ENCODE data around the gene TAC4.
"Not testable (repeated sequence)": the region's sequence is repeated elsewhere in the genome, so short reads cannot be mapped to it uniquely, and the experiment has no call there.

TAC4 gene

GRCh38 chr17:49842371-49842770, 5.5 kb downstream of the TAC4 start:
- DNase-seq, result no peak

GRCh38 chr17:49841548-49841947, 6.3 kb downstream of the TAC4 start:
- no peak for DNase-seq

GRCh38 chr17:49839455-49839854, 8.4 kb downstream of the TAC4 start:
- no peak for DNase-seq

- no peak for DNase-seq
These were observed 11.5 kb downstream of the TAC4 start for GRCh38 chr17:49836111-49837030.

- DNase-seq, result no peak
These were observed 12.4 kb downstream of the TAC4 start for GRCh38 chr17:49835472-49835871.

- no peak for DNase-seq
These were observed 13.6 kb downstream of the TAC4 start for GRCh38 chr17:49834118-49834743.

- no peak for DNase-seq
These were observed 14.8 kb downstream of the TAC4 start for GRCh38 chr17:49832840-49833599.

- DNase-seq, result no peak
These were observed 17.3 kb downstream of the TAC4 start for GRCh38 chr17:49830605-49831004.

- DNase-seq, result no peak
These were observed 18.8 kb downstream of the TAC4 start for GRCh38 chr17:49829026-49829425.

- not testable (repeated sequence) for DNase-seq
These were observed 19.5 kb downstream of the TAC4 start for GRCh38 chr17:49828325-49828724.

GRCh38 chr17:49825645-49826044, 22.2 kb downstream of the TAC4 start:
- no peak for DNase-seq

- DNase-seq, result no peak
These were observed 24.3 kb downstream of the TAC4 start for GRCh38 chr17:49823614-49824013.

GRCh38 chr17:49822829-49823228, 25.0 kb downstream of the TAC4 start:
- no peak for DNase-seq

- DNase-seq, result peak; percentile 63
These were observed 26.0 kb downstream of the TAC4 start for GRCh38 chr17:49821916-49822315.

- no peak for DNase-seq
These were observed 26.4 kb downstream of the TAC4 start for GRCh38 chr17:49821466-49821865.

GRCh38 chr17:49820773-49821172, 27.1 kb downstream of the TAC4 start:
- no peak for DNase-seq

GRCh38 chr17:49819651-49820050, 28.2 kb downstream of the TAC4 start:
- no peak for DNase-seq

GRCh38 chr17:49819138-49819537, 28.7 kb downstream of the TAC4 start:
- DNase-seq, result no peak

- DNase-seq, result no peak
These were observed 29.9 kb downstream of the TAC4 start for GRCh38 chr17:49817993-49818392.

- peak; percentile 64 for DNase-seq
These were observed 32.0 kb downstream of the TAC4 start for GRCh38 chr17:49815761-49816281.

GRCh38 chr17:49814781-49815529, 32.9 kb downstream of the TAC4 start:
- DNase-seq, result no peak

GRCh38 chr17:49809056-49809455, 38.8 kb downstream of the TAC4 start:
- no peak for DNase-seq

GRCh38 chr17:49798738-49799137, 49.1 kb downstream of the TAC4 start:
- no peak for DNase-seq
